Kidney (tissue), 14 donors: ENCODE measurements around the gene CFAP58. TPM values are rescaled to one million over a fixed set of nuclear protein-coding genes. Genes with fewer than 3 reads are reported as not detected.

Experiments used
- DNase-seq, 5 donors: peaks; one replicate each; pipeline ENCODE4 v3.0.0-alpha.2; 2013 to 2020
- FAIRE-seq: peaks from 2 replicates; lab custom pipeline; 2012; peaks lifted over from hg19 to GRCh38; lab: Jason Lieb, UNC
- H3K27ac ChIP-seq, 2 donors: one replicate each; pipeline ENCODE4 v1.7.0; 2013; ENCODE audit warnings: low read depth in 2 of 2, low read length in 2 of 2, inconsistent platforms in 1 of 2
- H3K27me3 ChIP-seq: one replicate; pipeline ENCODE4 v1.7.1; 2013; ENCODE audit warnings: low read length, inconsistent platforms; ENCODE audit not compliant: control insufficient read depth, insufficient read depth
- H3K36me3 ChIP-seq, 3 donors: one replicate each; pipeline versions ENCODE4 v1.7.0 to v1.7.1; 2013; ENCODE audit warnings: low read length in 3 of 3, control low read depth in 1 of 3, inconsistent platforms in 1 of 3; ENCODE audit not compliant: insufficient read depth in 3 of 3, control insufficient read depth in 2 of 3
- H3K4me1 ChIP-seq, 3 donors: one replicate each; pipeline versions ENCODE4 v1.7.0 to v1.7.1; 2013; ENCODE audit warnings: low read length in 3 of 3, inconsistent platforms in 1 of 3, low read depth in 1 of 3; ENCODE audit not compliant: control insufficient read depth in 2 of 3, insufficient read depth in 2 of 3
- H3K4me3 ChIP-seq, 3 donors: one replicate each; pipeline versions ENCODE4 v1.7.0 to v1.8.1; 2013; ENCODE audit warnings: low read length in 3 of 3, control low read depth in 1 of 3, inconsistent platforms in 1 of 3
- H3K9ac ChIP-seq, 3 donors: one replicate each; pipeline versions ENCODE4 v1.7.0 to v1.7.1; 2013; ENCODE audit warnings: low read length in 3 of 3, control low read depth in 1 of 3, inconsistent platforms in 1 of 3
- H3K9me3 ChIP-seq, 3 donors: one replicate each; pipeline versions ENCODE4 v1.7.0 to v1.7.1; 2013; ENCODE audit warnings: low read length in 3 of 3, control low read depth in 1 of 3, inconsistent platforms in 1 of 3; ENCODE audit not compliant: control insufficient read depth in 2 of 3, insufficient read depth in 1 of 3
- intact Hi-C: fragments of 100-400 bp; cut with DNase I; formaldehyde crosslinking; loops from one replicate; pipeline ENCODE4 v1.11.1; 2022
- polyA plus RNA-seq: library from polyadenylated mRNA; stranded (reverse); fragments of 350-450 nt; fragmentation: Illumina TruSeq; extraction: RNeasy Lipid Tissue Mini Kit (QIAGEN cat#74804); gene quantifications from one replicate; pipeline ENCODE4 v1.2.3, GENCODE V29; 2014; ENCODE audit warnings: low read depth, low replicate concordance; ENCODE audit not compliant: insufficient read depth
- total RNA-seq: library from RNA; stranded (reverse); fragmentation: NEBNext Ultra II Directional; extraction: Animal tissue kit (Norgen Biotek cat#: 25700); gene quantifications from one replicate; pipeline ENCODE4 v1.2.1, GENCODE V29; 2021
- TF ChIP-seq, protein P1 (sequence below): IDR thresholded peaks from 3 replicates; pipeline ENCODE4 v1.5.1; 2012; ENCODE audit warnings: mild to moderate bottlenecking, moderate library complexity, borderline replicate concordance; ENCODE audit not compliant: insufficient read depth; ENCODE audit errors: extremely low read depth
- donor health status: control.
- donor health status: control.
- donor health status: control.
- donor health status: control.
- donor health status: control.
- donor health status: DM: yes; HTN: yes; CAD: no.
- donor health status: Normal renal cell carcinoma (clear cell type).

The CFAP58 gene
- total and polyA plus RNA-seq, 2 donors from 2014 or later = 0.19 to 0.35 TPM

DNA sequence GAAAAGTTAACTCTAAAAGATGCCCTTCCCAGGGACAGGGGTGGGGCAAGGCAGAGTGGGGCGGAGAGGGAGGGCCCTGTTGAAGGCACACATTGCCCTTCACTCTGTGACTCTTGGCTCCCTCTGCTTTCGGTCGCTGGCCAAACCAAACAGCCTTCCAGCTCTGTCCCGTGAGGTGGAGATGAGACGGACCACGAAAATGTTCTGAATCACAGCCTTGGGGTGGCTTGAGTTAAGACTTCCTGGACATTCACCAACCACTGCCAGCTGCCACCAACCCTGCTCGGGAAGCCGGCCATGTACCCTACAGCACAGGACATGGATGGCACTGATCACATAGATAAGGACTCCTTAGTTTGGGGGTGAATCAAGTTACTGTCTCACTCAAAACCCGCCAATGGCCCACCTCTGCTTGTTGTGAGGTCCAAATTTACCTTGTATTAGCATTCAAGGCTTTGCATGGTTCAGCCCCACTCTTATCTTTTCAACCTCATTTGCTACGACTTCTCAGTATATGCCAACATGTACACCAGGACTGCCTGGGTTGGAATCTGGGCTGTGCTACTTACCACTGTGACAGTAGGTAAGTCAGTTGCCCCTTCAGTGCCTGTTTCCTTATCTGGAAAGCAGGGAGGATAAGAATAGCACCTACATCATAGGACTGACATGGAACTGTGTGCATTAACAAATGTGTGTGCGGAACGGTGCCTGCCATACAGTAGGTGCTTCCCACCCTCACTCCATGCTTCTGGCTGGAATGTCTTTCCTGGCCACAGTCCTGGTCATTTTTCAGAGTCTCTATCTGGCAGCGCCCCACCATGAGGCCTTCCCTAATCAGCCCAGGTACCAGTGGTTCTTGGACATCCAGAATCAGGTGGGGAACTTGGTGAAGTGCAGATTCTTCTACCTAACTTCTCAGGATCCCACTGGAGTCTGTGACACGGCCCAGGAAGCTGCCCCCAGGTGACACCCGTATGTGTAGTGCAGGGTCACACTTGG lies 43.4 kb upstream of the CFAP58 start:
- H3K4me3 ChIP-seq = no peak overlapping the region
- FAIRE-seq = no peak
- no peak overlapping the region for H3K9ac ChIP-seq
- H3K27ac ChIP-seq = peak overlapping the region; percentile 48 to 54
- no peaks in the 10 kb centered on the region for H3K9me3 ChIP-seq
- intact Hi-C loops = no loop called here
- H3K36me3 ChIP-seq = peaks cover 0 to 16% (median 1%) of the 10 kb centered on the region in 3 donors
- DNase-seq = peak in 1 of 5 donors; percentile 86
- no peaks in the 10 kb centered on the region for H3K27me3 ChIP-seq
- peaks cover 0 to 19% (median 12%) of the 10 kb centered on the region in 3 donors for H3K4me1 ChIP-seq
- TF ChIP-seq, protein P1, sequence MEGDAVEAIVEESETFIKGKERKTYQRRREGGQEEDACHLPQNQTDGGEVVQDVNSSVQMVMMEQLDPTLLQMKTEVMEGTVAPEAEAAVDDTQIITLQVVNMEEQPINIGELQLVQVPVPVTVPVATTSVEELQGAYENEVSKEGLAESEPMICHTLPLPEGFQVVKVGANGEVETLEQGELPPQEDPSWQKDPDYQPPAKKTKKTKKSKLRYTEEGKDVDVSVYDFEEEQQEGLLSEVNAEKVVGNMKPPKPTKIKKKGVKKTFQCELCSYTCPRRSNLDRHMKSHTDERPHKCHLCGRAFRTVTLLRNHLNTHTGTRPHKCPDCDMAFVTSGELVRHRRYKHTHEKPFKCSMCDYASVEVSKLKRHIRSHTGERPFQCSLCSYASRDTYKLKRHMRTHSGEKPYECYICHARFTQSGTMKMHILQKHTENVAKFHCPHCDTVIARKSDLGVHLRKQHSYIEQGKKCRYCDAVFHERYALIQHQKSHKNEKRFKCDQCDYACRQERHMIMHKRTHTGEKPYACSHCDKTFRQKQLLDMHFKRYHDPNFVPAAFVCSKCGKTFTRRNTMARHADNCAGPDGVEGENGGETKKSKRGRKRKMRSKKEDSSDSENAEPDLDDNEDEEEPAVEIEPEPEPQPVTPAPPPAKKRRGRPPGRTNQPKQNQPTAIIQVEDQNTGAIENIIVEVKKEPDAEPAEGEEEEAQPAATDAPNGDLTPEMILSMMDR = no peak

DNA sequence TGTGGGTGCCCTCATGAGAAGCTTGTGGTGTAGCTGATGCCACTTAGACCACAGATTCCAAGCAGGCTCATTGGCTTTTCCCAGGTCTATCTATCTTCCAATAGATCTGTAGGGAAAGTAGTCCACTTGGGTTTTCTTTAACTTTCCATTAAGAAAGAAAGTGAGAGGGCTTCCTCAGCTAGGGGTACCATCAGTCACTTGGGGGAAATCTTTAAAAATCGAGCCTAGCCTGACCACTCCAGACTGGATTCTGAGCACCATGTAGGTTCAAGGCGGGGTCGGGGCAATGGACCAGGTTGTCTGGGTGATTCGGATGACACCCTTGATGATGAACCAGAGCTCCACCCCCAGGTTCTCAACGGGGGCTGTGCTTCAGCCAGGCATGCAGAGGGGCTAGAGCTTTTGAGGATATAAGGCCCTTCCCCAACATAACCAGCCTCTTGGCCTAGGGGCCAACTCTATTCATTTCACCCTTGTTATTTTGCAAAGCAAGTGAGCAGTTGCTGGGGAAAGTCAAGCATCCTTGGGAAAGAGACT lies 42.4 kb upstream of the CFAP58 start:
- Histone ChIP-seq H3K9me3 (no peaks in the 10 kb centered on the region), H3K27me3 (no peaks in the 10 kb centered on the region), H3K4me3 (no peak overlapping the region), H3K36me3 (peaks cover 0 to 17% (median 2%) of the 10 kb centered on the region in 3 donors), H3K27ac (peak overlapping the region in 1 of 2 donors; percentile 5), H3K9ac (no peak overlapping the region), H3K4me1 (peaks cover 0 to 15% (median 12%) of the 10 kb centered on the region in 3 donors)
- intact Hi-C loops = no loop called here
- DNase-seq (no peak), FAIRE-seq (no peak)
- TF ChIP-seq, protein P1 = no peak

DNA sequence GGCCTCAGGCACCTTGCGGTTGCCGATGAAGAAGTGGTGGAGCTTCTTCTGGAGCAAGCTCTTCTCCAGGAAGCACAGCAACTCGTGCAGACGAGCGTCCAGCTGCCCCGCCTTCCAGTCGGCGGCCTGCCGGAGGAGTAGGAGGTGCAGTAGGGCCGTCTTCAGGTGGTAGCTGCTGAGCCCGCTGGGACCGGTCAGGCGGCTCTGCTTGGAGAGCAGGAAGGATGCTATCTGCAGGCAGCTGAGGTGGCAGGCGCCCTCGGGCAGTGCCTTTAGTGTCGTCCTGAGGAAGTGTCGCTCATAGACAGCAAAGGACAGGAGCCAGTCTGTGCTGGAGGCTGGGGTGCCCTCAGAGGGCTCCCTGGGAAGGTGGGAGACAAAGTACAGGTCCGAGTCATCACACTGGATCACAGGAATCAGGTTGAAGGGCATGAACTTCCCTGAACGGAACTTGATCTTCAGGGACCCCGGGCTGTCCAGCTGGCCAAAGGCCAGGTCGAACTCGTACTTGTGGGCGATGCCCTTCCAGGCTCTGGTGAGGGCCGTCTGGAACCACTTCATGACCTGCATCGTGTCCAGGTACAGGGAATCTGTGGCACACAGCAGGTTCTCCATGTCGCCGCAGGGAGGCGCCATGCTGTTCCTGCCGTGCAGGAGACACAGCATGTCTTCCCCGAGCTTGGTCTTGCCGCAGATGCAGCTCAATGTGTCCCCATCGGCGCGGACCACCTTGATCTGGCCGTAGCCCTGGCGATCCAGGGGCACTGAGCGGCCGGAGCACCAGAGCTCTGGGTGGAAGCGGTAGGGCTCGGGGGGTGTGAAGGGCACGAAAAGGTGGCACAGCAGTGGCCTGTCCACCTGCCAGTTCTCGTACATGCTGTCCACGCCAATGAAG lies 38.8 kb upstream of the CFAP58 start:
- Histone ChIP-seq H3K4me3 (no peak overlapping the region), H3K36me3 (peaks cover 0 to 17% (median 2%) of the 10 kb centered on the region in 3 donors), H3K9ac (no peak overlapping the region), H3K27me3 (no peaks in the 10 kb centered on the region), H3K4me1 (peaks cover 0 to 28% (median 17%) of the 10 kb centered on the region in 3 donors), H3K9me3 (no peaks in the 10 kb centered on the region), H3K27ac (no peak overlapping the region)
- TF ChIP-seq, protein P1 = no peak
- DNase-seq = no peak
- FAIRE-seq = no peak
- intact Hi-C loops = no loop called here
